ENCODE measurements around the gene STAT2.
A peak's percentile ranks its signal among the peaks of the same experiment; 100 is the strongest.
"Not testable (repeated sequence)": the region's sequence is repeated elsewhere in the genome, so short reads cannot be mapped to it uniquely, and the experiment has no call there.

Gene STAT2

DNA sequence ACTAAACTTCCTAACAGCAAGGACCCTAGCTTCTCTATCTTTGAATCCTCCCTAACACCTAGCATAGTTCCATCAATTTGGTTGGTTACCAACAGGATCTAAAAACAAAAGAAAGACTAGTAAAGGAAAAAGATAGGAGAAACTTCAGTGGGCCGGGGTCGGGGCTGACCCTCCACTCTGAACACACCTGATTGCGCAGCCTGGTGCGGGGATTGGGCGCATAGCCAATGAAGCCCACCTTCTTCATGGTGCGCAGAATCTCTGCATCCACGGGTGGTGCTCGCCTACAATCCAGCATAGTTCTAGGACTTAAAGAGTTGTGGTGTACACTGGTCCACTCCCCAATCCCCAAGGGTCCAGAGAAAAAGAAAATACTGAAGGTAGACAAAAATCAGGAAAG lies 33.8 kb downstream of the STAT2 start:
- no peak for DNase-seq (ENCODE audit: low spot score)

DNA sequence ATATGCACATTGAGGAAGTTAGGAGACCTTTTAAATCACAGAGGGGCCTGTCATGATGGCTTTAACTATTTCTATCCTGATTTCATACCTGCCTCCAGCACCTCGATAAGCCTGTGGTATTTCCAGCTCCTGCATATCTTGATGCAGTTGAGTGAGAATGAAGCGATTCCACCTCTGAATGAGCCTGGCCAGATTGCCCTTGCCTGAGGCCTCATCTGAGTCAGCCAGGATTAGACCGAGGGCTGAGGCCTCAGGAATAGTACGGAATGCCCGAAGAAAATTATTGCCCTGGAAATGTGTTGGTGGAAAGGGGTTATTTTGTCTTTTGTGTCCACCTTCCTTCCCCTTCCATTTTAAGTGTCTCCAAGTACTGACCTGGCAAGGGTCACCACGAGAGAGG lies 35.7 kb downstream of the STAT2 start:
- no peak for DNase-seq (ENCODE audit: low spot score)

DNA sequence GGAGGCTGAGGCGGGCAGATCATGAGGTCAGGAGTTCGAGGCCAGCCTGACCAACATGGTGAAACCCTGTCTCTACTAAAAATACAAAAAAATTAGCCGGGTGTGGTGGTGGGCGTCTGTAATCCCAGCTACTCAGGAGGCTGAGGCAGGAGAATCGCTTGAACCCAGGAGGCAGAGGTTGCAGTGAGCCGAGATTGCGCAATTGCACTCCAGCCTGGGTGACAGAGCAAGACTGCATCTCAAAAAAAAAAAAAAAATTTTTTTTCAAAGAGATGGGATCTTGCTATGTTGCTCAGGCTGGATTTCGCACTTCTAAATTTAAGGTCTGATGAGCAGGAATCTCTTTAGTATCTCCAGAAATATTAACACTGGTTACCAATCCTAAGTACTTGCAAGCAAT lies 38.3 kb downstream of the STAT2 start:
- DNase-seq (ENCODE audit: low spot score) = not testable (repeated sequence)

DNA sequence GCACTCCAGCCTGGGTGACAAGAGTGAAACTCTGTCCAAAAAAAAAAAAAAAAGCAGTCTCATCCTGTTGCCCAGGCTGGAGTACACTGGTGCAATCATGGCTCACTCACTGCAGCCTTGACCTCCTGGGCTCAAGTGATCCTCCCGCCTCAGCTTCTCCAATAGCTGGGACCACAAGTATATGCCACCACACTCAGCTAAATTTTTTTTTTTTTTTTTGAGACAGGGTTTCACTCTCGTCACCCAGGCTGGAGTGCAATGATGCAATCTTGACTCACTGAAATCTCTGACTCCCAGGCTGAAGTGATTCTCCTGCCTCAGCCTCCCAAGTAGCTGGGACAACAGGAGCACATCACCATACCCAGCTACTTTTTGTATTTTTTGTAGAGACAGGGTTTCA lies 38.9 kb downstream of the STAT2 start:
- DNase-seq (ENCODE audit: low spot score) = no peak

DNA sequence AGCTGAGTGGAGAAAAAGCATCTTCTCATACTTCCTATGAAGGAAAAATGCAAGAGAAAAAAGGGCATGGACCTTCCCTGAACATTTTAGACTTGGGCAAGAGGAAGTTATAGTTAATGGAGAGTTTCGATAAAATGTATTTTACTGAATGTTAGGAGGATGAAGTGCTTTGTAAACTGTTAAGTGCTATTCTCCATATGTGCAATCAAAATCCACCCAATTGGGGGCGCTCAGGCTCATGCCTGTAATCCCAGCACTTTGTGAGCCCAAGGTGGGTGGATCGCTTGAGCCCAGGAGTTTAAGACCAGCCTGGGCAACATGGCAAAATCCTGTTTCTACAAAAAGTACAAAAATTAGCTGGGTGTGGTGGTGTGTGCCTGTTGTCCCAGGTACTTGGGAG lies 42.2 kb downstream of the STAT2 start:
- DNase-seq (ENCODE audit: low spot score) = no peak

DNA sequence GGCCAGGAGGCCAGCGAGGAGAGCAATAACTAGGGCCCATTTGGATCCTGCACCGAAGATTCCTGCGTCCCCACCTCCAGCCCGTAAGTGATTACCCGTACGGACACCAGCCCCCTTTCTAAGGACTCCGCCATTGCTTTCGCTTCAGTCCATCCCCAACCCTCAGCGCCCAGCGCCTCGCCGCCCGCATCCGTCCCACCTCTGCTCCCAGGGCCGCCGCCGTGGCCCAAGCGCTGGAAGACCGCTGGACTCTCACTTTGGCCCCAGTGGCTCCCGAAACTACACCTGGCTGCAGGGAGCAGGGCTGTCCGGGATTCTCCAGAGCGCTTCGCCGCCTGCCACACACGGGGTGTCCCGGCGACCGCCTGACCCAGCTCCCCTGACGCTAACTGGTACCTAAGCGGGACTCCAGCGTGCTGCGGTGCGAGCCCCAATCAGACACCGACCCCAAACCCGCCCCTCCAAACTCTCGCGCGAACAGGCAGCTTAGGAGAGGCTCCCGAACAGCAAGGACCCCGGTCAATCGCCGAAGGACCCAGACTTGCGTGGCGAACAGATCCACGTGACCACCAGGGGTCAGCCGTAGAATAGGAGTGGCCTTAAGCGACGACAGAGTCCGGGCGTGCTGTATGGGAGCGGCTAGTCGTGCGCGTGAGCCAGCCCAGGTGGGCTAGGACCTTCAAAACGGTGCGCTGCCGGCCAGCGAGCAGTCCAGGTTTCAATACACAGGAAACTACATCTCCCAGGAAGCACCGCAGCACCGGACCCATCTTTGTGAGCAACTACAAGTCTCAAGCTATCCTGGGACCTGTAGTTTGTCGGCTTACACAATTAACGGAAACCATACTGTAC lies 44.1 kb downstream of the STAT2 start, which contains the start of gene CNPY2:
TSS of gene CNPY2 (minus strand) at position 367 of the 852 bp plus-strand sequence. CDS start 771 bp downstream, outside the sequence.
- peak; percentile 92 for DNase-seq (ENCODE audit: low spot score)

DNA sequence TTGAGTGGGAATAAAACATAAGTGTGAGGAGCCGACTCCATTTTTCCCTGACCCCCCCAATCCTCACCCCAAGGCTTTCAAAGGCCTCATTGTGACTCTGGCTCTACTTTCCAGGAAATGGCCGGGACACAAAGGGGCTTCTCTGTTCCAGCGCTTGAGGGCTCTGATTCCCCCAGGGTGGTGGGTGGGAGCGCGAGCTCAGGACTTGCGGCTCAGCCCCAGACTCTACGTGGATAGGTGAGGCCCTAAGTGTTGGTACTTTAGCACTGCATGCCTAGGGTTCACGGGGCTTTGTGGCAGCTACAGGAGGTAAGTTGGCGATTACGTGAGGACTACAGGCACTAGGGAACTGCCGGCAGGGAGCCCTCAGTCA lies 44.7 kb downstream of the STAT2 start:
- DNase-seq (ENCODE audit: low spot score) = peak; percentile 71

DNA sequence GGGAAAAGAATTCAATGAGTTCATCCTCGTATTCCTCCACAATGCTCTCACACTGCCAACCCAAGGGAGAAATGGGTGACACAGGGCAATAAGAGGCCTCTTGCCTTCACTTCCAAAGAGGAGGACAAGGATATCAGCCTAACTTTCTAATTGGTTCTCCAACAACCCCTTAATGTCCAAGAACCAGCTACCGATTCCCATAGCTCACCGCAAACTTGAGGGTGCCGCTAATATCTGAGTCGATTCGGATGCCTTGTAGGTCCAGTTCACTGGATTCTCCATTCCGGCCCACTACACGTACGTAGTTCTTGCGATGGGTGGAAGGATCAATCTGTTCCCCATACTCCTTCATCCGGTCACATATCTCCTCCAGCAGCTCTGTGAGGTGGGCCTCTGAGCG lies 48.9 kb downstream of the STAT2 start:
- DNase-seq (ENCODE audit: low spot score) = no peak

DNA sequence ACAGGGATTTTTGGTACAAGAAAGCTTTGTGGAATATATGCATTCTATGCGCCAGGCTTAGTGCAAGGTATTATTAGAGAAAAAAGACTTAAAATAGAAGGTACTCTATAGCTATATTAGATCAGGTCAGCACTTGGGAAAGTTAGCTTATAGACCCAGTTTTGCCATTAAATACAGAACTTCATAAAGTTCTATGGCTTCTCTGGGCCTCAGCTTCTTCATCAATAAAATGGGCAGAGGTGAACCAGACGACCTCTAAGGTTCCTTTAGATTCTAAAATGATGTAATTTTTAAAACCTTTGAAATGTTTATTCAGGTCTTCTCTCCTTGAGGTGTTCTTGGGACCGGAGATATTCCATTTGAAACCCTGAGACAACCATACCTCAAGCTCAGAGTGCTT lies 51.2 kb downstream of the STAT2 start:
- no peak for DNase-seq (ENCODE audit: low spot score)

DNA sequence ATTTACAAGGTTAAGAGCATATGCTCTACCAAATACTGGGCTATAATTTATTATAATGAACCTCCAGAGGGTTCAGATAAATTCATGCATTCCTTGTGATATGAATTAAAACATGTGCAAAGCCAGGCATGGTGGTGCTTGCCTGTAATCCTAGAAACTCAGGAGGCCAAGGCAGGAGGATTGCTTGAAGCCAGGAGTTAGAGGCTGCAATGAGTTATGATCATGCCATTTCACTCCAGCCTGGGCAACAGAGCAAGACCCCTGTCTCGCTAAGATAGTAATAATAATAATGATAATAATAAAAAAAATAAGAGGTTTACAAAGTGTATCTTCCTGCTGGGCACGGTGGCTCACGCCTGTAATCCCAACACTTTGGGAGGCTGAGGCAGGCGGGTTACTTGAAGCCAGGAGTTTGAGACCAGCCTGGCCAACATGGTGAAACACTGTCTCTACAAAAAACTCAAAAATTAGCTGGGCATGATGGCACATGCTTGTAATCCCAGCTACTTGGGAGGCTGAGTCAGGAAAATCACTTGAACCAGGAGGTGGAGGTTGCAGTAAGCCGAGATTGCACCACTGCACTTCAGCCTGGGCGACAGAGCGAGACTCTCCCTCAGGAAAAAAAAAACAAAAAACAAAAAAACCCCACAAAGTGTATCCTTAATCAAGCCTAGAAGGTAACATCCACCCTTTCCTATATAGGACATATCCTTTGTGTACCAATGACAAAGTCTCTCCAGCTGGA lies 52.5 kb downstream of the STAT2 start:
- no peak for DNase-seq (ENCODE audit: low spot score)

DNA sequence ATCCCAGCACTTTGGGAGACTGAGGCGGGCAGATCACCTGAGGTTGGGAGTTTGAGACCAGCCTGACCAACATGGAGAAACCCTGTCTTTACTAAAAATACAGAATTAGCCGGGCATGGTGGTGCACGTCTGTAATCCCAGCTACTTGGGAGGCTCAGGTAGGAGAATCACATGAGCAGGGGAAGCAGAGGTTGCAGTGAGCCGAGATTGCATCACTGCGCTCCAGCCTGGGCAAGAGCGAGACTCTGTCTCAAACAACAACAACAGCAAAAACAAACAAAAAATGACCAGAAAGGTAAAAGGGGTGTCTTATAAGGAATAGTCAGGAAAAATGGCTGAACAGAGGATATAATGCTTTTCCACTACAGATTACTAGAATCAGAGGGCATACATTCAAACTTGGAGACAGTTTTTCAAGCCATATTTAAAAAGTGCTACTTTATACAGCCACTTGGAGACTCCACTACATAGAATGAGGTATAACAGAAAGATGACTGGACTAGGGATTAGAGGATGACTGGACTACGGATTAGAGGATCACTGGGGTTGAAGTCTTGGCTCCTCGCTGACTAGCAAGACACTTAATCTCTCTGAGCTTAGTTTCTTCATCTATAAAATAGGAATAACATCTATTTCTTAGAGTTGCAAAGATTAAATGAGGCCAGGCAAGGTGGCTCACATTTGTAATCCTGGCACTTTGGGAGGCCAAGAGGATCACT lies 54.9 kb downstream of the STAT2 start:
- DNase-seq (ENCODE audit: low spot score) = no peak

DNA sequence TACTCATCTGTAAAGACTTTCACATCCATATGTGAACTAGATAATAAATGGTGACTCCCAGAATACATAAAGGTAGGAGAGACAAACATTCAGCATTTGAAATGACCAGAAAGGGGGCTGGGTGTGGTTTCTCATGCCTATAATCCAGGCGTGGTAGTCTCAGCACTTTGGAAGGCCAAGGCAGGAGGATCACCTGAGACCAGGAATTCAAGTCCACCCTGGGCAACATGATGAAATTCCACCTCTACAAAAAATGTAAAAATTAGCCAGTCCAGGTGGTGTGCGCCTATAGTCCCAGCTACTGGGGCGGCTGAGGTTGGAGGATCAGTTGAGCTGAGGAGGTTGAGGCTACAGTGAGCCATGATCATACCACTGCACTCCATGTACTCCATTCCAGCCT lies 55.6 kb downstream of the STAT2 start:
- no peak for DNase-seq (ENCODE audit: low spot score)

DNA sequence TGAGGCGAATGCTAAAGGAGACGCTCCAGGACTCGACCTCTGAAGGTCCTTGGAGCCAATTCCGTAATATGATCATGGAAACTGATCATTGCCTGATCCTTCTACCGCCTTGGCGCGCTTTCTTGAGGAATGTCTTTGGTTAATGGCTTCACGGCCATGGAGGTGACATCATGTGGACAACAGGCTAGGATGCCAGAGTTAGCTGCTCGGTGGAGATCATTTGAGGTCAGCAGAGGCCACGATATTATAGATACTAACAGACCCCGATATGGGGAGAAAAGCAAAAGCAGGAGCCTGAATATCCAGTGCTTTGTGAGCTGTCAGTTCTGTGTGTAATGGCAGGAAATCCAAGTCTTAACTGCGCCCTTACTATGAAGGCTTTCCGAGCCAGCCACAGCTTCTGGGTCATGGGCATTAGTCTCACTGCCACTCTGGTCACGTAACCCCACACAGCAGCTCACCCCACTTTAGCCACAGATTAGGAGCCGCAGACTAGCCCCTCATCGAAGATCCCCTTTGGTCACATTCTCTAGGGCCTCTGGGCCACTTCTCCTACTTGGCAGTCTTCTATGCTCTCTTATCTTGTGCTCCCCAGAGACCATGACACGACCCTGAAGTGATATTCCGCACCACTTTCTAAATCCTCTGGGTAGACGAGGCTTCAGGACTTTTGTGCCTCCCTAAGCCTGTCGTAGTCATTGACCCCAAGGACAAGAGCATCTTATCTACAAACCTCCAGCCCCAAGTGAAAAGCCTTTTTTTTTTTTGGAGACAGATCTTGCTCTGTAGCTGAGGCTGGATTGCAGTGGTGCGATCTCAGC lies 59.1 kb downstream of the STAT2 start:
- no peak for DNase-seq (ENCODE audit: low spot score)

DNA sequence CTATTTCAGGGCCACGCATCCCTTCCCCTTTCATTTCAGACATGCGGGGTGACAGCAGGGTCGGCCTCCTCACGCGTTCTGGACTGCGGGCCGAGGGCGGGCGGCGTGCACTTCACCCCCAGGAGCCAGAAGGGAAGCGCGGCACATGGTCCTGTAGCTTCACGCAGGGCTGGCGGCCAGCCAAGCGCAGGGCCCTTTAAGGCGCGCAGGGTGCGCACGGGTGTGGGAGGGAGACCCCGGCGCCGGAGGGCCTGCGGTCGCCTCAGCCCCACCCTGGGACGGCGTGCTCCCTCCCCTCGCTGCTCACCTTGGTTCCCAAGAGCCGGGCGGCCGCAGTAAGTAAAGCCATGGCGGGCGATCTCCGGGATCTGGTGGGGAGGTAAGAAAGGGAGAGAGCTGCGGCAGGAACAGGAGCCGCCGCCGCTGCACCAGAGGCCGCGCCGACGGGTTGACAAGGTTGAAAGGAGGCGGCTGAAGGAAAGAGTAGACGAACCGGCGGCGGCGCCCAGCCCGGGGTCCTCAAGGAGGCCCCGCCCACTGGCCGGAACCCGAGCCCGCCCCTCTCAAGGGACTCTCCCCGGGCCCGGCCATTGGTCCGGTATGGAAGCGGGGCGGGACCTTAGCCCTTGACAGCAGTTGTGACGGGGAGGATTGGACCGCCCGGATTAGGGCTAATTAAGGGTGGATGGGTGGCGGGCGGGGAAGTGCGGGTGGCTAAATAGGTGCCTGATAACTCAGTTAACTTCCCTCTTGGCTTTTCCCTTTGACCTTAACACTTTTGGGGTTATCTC lies 59.9 kb downstream of the STAT2 start, which contains the start of gene CS:
TSS of gene CS (minus strand) at position 478 of the 791 bp plus-strand sequence. CDS start at position 349, 129 bp downstream.
- DNase-seq (ENCODE audit: low spot score) = peak; percentile 98

DNA sequence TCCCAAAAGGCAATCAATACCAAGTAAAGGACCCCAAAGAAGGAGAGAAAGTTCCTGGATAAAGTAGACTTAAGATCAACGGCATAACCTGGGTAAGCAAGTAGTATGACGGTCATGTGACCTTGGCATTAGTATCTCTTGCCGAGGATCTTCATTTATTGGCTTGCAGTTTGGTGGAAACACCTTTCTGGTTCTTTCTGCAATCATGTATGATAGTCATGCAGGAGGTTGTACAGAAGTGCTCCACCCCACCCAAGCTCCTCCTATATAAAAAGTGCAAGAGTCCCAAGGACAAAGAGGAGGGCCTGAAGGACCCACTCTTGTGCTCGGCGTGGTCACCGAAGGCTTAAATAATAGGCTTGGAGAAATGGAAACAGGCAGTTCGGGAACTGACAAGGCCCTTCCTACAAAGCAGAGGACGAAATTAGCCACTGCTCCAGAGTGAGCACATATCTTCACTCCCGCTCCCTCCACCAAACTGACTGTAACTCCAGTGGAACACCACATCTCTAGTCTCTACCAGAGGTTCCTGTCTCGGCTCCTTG lies 60.5 kb downstream of the STAT2 start:
- no peak for DNase-seq (ENCODE audit: low spot score)

DNA sequence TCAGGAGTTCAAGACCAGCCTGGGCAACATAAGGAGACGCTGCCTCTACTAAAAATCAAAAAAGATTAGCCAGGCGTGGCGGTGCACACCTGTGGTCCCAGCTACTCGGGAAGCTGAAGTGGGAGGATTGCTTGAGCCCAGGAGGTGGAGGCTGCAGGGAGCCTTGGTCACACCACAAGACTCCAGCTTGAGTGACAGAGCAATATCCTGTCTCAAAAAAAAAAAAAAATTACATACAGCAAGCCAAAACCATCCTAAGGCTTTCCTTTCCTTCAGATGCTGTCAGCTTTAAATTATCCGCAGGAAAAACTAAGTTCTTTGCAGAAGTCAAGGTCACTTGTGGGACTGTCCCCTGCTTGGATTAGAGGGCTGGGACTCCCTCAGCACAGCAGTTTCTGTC lies 61.1 kb downstream of the STAT2 start:
- DNase-seq (ENCODE audit: low spot score) = no peak

DNA sequence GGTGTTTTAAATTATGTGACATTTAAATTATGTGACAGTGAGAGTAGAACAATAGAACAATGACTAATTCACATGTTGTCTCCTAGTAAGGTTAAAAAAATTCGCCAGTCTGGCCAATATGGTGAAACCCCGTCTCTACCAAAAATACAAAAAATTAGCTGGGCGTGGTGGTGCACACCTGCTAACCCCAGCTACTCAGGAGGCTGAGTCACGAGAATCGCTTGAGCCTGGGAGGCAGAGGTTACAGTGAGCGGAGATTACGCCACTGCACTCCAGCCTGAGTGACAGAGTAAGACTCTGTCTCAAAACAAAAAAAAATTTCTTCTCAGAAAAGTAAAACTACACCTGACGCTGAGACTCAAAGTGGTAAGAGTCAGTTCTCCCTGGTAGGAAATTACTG lies 62.5 kb downstream of the STAT2 start:
- no peak for DNase-seq (ENCODE audit: low spot score)

DNA sequence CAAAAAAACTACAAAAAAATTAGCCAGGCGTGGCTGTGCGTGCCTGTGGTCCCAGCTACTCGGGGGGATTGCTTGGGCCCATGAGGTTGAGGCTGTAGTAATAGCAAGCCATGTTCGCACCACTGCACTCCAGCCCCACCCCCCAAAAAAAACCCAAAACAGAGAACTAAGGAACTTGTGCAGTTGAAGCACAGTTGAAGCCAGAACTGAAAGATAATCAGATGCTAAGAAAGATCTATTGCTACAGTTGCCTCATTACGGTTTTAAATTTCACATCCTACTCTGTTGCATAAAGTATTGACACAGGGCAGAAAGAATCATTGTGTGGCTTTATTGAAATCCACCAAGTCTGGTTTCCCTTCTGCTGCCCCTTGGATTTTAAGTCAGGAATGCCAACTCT lies 63.6 kb downstream of the STAT2 start:
- DNase-seq (ENCODE audit: low spot score) = no peak

DNA sequence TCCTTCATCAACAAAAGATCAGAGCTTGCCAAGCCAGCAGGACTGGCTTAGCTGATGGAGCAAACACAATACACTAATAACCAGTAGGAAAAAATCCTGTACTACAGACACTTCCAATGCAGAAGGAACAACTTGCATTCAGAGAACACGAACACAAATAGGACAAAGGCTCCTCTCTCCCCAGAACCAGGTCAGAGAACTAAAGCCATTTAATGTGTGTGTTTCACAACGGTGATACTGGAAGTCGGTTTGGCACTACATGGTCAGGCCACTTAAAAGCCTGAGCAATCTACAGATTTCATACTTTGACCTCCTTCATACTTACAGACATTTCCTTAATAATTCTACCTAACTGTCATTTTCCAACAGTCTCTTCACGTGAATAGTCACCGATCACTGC lies 66.1 kb downstream of the STAT2 start:
- no peak for DNase-seq (ENCODE audit: low spot score)
